Right lung (tissue), 5 donors: Measurements from ENCODE around the gene SYCN. TPM values are rescaled to one million over a fixed set of nuclear protein-coding genes. Genes with fewer than 3 reads are reported as not detected.

Experiments used
- DNase-seq, 2 donors: peaks; one replicate each; pipeline ENCODE4 v3.0.0-alpha.2; 2013
- polyA plus RNA-seq, 5 donors: library from polyadenylated mRNA; unstranded; fragments of 120-200 nt; gene quantifications; one replicate each; pipeline versions ENCODE4 v1.2.1 to v1.2.3, GENCODE V29; 2013; ENCODE audit warnings: inconsistent platforms in 1 of 5, low replicate concordance in 1 of 5; ENCODE audit not compliant: insufficient read length in 5 of 5, insufficient read depth in 1 of 5

The SYCN gene
- polyA plus RNA-seq, 5 donors = not detected

DNA sequence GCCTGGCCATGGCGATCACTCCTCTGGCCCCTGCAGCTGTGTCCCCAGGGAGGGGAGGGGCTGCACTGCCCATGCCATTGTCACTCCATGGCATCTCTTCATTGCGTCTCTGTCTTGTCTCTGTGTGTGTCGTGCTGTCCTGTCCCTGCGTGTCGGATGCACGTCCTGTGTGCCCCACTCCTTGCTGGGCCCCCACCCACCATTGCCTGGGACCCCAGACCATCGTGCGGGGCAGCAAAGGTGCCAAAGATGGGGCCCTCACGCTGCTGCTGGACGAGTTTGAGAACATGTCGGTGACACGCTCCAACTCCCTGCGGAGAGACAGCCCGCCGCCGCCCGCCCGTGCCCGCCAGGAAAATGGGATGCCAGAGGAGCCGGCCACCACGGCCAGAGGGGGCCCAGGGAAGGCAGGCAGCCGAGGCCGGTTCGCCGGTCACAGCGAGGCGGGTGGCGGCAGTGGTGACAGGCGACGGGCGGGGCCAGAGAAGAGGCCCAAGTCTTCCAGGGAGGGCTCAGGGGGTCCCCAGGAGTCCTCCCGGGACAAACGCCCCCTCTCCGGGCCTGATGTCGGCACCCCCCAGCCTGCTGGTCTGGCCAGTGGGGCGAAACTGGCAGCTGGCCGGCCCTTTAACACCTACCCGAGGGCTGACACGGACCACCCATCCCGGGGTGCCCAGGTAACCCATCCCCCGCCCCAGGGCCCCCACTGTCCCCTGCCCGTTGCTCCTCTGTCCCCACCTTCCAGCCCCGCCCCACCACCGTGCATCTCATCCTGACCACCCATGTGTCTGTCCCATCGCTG, 31.2 kb downstream of the SYCN start:
- DNase-seq = no peak

- no peak for DNase-seq
These were observed 32.3 kb downstream of the SYCN start for GRCh38 chr19:39171479-39172465.

DNA sequence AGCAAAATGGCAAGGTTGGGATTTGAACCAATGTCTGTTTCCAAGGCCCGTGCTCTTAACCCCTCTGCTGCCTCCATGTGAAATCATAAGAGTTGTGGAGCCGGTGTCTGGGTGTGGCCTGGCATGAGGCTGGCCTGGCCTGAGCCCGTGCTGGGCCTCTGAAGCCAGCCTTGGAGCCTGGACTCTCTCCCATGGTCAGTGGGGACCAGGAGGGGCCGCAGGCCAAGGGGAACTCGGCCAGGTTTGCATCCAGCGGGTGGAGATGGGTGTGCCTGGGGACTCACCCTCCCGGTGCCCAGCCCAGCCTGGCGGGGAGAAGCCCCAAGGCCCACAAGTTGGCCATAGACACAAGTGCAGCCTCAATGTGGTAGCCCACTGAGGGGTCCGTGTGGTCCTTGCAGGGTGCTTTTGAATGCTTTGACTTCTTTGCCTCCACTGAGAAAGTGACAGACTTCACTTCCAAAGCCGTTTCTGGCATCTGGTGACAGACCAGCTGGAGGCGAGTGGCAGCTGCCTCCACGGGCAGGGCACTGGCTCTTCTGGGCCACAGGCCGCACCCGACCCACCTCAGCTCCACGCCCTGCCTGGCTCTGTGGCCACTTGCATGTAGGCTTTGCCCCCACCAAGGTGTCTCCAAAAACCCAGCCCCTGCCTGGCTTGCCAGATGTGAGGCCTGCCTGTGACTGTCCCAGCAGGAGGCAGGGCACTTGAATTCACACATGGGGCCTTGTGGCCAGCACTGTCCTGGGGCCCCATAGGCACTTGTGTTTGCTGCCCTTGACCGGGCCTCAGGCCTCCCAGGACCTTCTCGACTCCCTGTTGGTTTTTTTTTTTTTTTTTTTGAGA, 33.5 kb downstream of the SYCN start:
- no peak for DNase-seq

DNA sequence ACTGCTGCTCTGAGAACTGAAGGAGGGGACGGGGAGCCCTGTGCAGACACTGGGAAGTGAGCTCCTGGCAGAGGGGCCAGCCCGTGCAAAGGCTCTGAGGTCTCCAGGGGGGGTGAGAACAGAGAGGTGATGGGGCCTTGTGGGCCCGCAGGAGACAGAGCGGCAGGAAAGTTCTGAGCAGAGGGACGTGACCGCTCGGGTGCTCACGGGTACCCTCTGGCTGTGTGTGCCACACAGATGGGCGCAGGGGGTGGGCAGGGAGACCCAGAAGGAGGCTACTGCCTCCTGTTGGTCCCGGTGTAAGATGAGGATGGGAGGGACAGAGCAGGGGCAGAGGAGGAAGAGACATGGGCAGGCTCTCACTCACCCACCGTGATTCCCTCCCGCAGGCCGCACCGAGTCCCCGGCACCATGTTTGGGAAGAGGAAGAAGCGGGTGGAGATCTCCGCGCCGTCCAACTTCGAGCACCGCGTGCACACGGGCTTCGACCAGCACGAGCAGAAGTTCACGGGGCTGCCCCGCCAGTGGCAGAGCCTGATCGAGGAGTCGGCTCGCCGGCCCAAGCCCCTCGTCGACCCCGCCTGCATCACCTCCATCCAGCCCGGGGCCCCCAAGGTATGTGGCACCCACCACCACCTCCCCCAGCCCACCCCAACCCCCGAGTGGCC, 34.8 kb downstream of the SYCN start:
- no peak for DNase-seq

- DNase-seq = no peak
These were observed 35.6 kb downstream of the SYCN start for GRCh38 chr19:39168258-39169142.

- DNase-seq = peak; percentile 62 to 67
These were observed 36.4 kb downstream of the SYCN start for GRCh38 chr19:39167461-39168257.

DNA sequence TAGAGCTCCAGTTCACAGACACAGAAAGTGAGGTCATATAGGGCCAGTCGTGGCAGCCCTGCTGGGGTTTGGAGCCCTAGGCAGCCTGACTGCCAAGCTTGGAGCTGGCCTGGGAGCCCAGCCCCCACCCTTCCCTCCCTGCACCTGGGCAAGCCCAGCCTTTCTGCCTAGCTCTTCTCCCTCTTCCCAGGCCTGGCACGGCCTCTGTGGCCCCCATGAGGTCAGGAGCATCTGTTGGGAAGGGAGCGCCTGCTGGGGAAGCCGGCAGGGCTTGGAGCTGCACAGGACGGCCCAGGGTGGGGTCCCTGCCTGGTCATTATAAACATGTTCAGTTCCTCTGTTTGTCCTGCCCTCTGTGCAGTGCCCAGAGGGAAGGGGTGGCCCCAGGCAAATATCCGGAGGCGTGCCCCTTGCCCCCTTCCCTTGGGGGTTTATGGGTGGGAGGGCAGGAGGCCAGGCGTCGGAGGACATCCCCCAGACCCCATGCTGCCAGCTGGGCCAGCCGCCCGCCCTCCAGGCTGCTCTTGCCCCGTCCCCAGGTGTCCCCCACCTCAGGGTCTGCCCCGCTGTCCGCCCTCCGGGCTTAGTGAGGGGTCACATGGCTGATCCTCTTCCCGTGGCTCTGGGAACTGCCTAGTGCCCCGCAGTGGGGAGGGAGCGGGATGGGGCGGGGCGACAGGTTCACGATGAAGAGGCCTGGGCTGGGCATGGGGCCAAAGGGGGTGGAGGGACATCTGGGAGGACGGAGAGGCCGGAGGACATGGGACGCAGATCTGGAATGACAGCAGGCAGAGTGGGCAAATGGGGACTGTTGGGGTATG, 37.3 kb downstream of the SYCN start:
- peak; percentile 76 to 81 for DNase-seq

DNA sequence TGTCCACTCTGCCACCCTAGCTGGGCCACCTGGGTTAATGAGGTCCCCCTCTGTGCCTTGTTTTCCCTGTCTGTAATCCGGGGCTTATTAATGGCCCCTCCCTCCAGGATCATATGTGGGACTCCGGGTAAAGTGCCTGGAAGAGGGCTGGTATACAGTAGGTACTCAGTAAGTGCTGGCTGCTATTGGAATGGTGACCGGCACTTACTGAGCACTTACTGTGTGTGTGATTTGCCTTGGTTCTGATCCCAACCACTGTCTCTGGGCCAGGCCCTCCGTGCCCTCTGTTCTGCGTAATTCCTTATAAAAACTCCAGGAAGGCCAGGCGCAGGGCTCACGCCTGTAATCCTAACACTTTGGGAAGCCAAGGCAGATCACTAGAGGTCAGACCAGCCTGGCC, 38.2 kb downstream of the SYCN start:
- no peak for DNase-seq

GRCh38 chr19:39164289-39164688, 39.8 kb downstream of the SYCN start:
- no peak for DNase-seq

DNA sequence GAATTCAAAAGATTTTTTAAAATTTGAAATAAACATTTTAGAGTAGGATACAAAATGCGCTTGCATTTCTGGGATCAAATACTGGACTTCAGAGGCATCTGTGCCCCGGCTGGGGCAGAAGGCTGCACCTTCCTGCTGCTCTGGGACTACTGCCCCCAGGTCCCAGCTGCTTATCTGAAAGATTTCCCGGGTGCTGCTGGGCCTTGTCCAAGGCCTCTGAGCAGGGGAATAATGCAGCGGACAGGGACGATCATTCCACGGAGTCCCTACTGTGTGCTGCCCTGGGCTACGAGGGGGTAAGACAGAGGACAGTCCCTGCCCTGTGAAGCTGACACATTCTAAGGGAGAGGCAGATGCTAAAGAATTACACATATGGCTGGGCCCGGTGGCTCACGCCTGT, 40.4 kb downstream of the SYCN start:
- no peak for DNase-seq

GRCh38 chr19:39162441-39163043, 41.5 kb downstream of the SYCN start:
- no peak for DNase-seq

GRCh38 chr19:39160889-39161672, 43.0 kb downstream of the SYCN start:
- no peak for DNase-seq

- DNase-seq = no peak
These were observed 43.6 kb downstream of the SYCN start for GRCh38 chr19:39160523-39160861.

GRCh38 chr19:39158646-39159260, 45.3 kb downstream of the SYCN start:
- DNase-seq = no peak

DNA sequence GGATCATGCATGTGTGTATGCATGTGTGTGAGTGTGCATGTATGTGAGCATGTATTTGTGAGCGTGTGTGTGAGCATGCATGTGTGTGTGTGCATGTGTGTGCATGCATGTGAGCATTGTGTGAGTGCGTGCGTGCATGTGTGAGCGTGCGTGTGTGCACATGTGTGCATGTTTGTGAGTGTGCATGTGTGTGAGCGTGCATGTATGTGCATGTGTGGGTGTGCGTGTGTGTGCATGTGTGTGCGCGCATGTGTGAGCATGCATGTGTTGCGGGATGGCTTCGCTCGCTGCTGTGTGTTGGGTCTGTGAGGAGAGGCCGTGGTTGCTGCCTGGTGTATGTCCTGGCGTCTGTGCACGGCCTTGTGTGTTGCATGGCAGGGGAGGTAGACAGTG, 46.1 kb downstream of the SYCN start:
- no peak for DNase-seq

- DNase-seq = no peak
These were observed 46.6 kb downstream of the SYCN start for GRCh38 chr19:39157275-39157996.
